Upper lobe of left lung (tissue), 4 donors: Measurements from ENCODE around the gene GSDMA.

Experiments used
- CTCF ChIP-seq, 6 experiments: fragments of 450-650 bp in 4 of 6; fragments of 200-600 bp in 2 of 6; sonication (generic) in 2 of 6; IDR thresholded peaks; one replicate each; pipeline ENCODE4 v1.5.1; 2016 to 2019; ENCODE audit warnings: antibody characterized with exemption in 6 of 6
- EP300 ChIP-seq, 4 donors: sonication (generic); formaldehyde crosslinking; IDR thresholded peaks; one replicate each; pipeline ENCODE4 v1.5.1; 2017; ENCODE audit warnings: antibody characterized with exemption in 4 of 4, control low read depth in 2 of 4
- POLR2A ChIP-seq, 4 donors: fragments of 450-650 bp; IDR thresholded peaks; one replicate each; pipeline ENCODE4 v1.5.1; 2016 to 2017; ENCODE audit warnings: antibody characterized with exemption in 4 of 4, mild to moderate bottlenecking in 2 of 4
- POLR2AphosphoS5 ChIP-seq, 2 donors: sonication (generic); formaldehyde crosslinking; IDR thresholded peaks; one replicate each; pipeline ENCODE4 v1.5.1; 2017; ENCODE audit warnings: antibody characterized with exemption in 2 of 2

- TF ChIP-seq POLR2A (IDR thresholded peaks at IDR 0.05) (no peak), CTCF (IDR thresholded peaks at IDR 0.05) (no peak), POLR2AphosphoS5 (IDR thresholded peaks at IDR 0.05) (no peak), EP300 (IDR thresholded peaks at IDR 0.05) (no peak)
These were observed 16.1 kb upstream of the GSDMA start for GRCh38 chr17:39946551-39947330.
